Measurements from ENCODE around the gene TMEM38B. TPM values are rescaled to one million over a fixed set of nuclear protein-coding genes. Genes with fewer than 3 reads are reported as not detected.

The TMEM38B gene
- total and polyA plus RNA-seq, 4 donors = 12.0 to 14.6 (median 14.2) TPM

DNA sequence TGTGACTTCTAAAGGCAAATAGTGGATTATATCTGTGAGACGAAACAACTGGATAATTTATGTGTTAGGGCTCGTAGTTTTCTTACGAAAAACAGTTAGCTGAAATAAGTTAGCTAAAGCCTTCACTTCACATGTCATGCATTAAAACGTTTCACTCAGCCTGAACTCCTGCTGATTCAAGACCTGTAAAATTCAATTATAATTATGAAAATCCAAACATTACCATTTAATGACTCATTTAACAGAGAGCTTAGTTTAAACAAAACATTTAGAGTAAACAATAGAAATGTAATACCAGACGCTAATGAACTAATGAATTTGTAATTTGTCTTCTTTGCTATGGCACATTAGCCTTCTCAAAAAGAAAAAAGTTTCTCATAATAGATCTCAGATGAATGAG lies 30.4 kb upstream of the TMEM38B start:
- DNase-seq (ENCODE audit: low read depth in 4 of 6, low spot score in 6 of 6) = peak in 1 of 6 donors; percentile 51
- no peaks in the 10 kb centered on the region for H3K9me3 ChIP-seq (ENCODE audit: control insufficient read depth, insufficient read depth, low read length)
- H3K27ac ChIP-seq (ENCODE audit: low read depth, low read length) = no peak overlapping the region
- WGBS (ENCODE audit: insufficient coverage) = no CpG with 5 or more reads among the region's 5 CpGs
- H3K27me3 ChIP-seq (ENCODE audit: control insufficient read depth, insufficient read depth, low read length) = no peaks in the 10 kb centered on the region
- no peaks in the 10 kb centered on the region for H3K36me3 ChIP-seq (ENCODE audit: control insufficient read depth, insufficient read depth, low read length)
- no peaks in the 10 kb centered on the region for H3K4me1 ChIP-seq (ENCODE audit: control insufficient read depth, insufficient read depth, low read length)
- no peak overlapping the region for H3K4me3 ChIP-seq (ENCODE audit: low read depth, low read length)

GRCh38 chr9:105667867-105668266 lies 26.5 kb upstream of the TMEM38B start:
- 23% methylated on average over 3 of the region's 4 CpGs for WGBS (ENCODE audit: insufficient coverage)
- Histone ChIP-seq H3K4me3 (ENCODE audit: low read depth, low read length) (no peak overlapping the region), H3K27ac (ENCODE audit: low read depth, low read length) (no peak overlapping the region)

GRCh38 chr9:105670315-105670714 lies 24.0 kb upstream of the TMEM38B start:
- Histone ChIP-seq H3K9me3 (ENCODE audit: control insufficient read depth, insufficient read depth, low read length) (no peaks in the 10 kb centered on the region), H3K27ac (ENCODE audit: low read depth, low read length) (no peak overlapping the region), H3K36me3 (ENCODE audit: control insufficient read depth, insufficient read depth, low read length) (no peaks in the 10 kb centered on the region), H3K4me3 (ENCODE audit: low read depth, low read length) (no peak overlapping the region), H3K27me3 (ENCODE audit: control insufficient read depth, insufficient read depth, low read length) (no peaks in the 10 kb centered on the region), H3K4me1 (ENCODE audit: control insufficient read depth, insufficient read depth, low read length) (no peaks in the 10 kb centered on the region)
- WGBS (ENCODE audit: insufficient coverage) = 44% methylated on average over 1 of the region's 3 CpGs
- DNase-seq (ENCODE audit: low read depth in 4 of 6, low spot score in 6 of 6) = no peak

More at GRCh38 chr9:105667867-105668266, 26.5 kb upstream of the TMEM38B start:
- no peaks in the 10 kb centered on the region for H3K9me3 ChIP-seq (ENCODE audit: control insufficient read depth, insufficient read depth, low read length)
- no peaks in the 10 kb centered on the region for H3K4me1 ChIP-seq (ENCODE audit: control insufficient read depth, insufficient read depth, low read length)
- H3K27me3 ChIP-seq (ENCODE audit: control insufficient read depth, insufficient read depth, low read length) = no peaks in the 10 kb centered on the region
- H3K36me3 ChIP-seq (ENCODE audit: control insufficient read depth, insufficient read depth, low read length) = no peaks in the 10 kb centered on the region
- DNase-seq (ENCODE audit: low read depth in 4 of 6, low spot score in 6 of 6) = no peak

- Histone ChIP-seq H3K4me1 (ENCODE audit: control insufficient read depth, insufficient read depth, low read length) (no peaks in the 10 kb centered on the region), H3K4me3 (ENCODE audit: low read depth, low read length) (no peak overlapping the region), H3K9me3 (ENCODE audit: control insufficient read depth, insufficient read depth, low read length) (no peaks in the 10 kb centered on the region), H3K36me3 (ENCODE audit: control insufficient read depth, insufficient read depth, low read length) (no peaks in the 10 kb centered on the region), H3K27ac (ENCODE audit: low read depth, low read length) (no peak overlapping the region), H3K27me3 (ENCODE audit: control insufficient read depth, insufficient read depth, low read length) (no peaks in the 10 kb centered on the region)
- DNase-seq (ENCODE audit: low read depth in 4 of 6, low spot score in 6 of 6) = no peak
- WGBS (ENCODE audit: insufficient coverage) = no CpG with 5 or more reads among the region's 3 CpGs
Observed at GRCh38 chr9:105670775-105671174, 23.6 kb upstream of the TMEM38B start.

DNA sequence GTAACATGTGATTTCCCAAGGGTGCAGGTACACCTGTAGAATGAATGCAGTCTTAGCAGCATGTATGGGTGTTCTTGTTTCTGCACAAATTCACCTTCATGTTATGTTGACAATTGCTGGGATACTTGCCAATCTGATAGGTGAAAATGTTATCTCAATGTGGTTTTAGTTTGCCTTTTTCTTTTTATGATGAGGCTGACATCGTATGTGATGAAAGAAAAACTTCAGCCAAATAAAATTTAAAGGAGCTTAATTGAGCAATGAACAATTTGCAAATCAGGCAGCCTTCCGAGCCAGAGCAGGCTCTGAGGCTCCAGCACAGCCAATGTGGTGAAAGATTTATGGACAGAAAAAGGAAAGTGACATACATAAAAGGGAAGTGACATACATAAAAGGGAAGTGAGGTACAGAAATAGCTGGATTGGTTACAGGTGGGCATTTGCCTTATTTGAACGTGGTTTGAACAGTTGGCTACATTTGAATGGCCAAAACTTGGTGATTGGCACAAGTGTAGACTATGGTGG lies 21.6 kb upstream of the TMEM38B start:
- no peaks in the 10 kb centered on the region for H3K36me3 ChIP-seq (ENCODE audit: control insufficient read depth, insufficient read depth, low read length)
- H3K27me3 ChIP-seq (ENCODE audit: control insufficient read depth, insufficient read depth, low read length) = no peaks in the 10 kb centered on the region
- no peaks in the 10 kb centered on the region for H3K4me1 ChIP-seq (ENCODE audit: control insufficient read depth, insufficient read depth, low read length)
- H3K4me3 ChIP-seq (ENCODE audit: low read depth, low read length) = no peak overlapping the region
- H3K9me3 ChIP-seq (ENCODE audit: control insufficient read depth, insufficient read depth, low read length) = no peaks in the 10 kb centered on the region
- WGBS (ENCODE audit: insufficient coverage) = 67% methylated on average over 2 of the region's 3 CpGs
- no peak overlapping the region for H3K27ac ChIP-seq (ENCODE audit: low read depth, low read length)
- no peak for DNase-seq (ENCODE audit: low read depth in 4 of 6, low spot score in 6 of 6)

DNA sequence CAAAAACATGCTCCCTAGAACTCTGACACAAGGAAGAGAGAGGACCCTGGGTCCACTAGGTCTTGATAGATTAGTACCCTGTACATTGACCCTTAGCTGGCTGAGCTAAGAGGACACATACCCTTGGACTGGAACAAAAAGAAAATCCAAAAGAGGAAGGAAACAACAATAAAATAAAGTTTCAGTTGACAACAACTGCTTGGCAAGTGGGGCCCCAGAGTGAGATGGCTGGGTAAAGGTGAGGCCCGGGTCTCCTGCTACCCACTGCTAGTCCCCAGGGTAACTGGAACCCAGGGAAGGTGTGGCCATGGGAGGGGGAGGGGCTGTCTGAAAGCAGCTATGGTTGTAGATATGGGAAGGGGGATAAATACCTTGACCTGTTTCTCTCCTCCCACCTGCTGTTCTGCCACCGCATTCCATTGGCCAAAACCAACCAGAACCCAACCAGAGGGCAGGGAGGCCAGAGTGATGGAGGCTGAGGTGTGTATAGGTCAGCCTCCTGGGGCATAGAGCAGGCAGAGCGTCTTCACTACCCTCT lies 20.4 kb upstream of the TMEM38B start:
- no peaks in the 10 kb centered on the region for H3K9me3 ChIP-seq (ENCODE audit: control insufficient read depth, insufficient read depth, low read length)
- H3K27ac ChIP-seq (ENCODE audit: low read depth, low read length) = no peak overlapping the region
- 70% methylated on average over 1 of the region's 3 CpGs for WGBS (ENCODE audit: insufficient coverage)
- no peak for DNase-seq (ENCODE audit: low read depth in 4 of 6, low spot score in 6 of 6)
- H3K36me3 ChIP-seq (ENCODE audit: control insufficient read depth, insufficient read depth, low read length) = no peaks in the 10 kb centered on the region
- H3K4me1 ChIP-seq (ENCODE audit: control insufficient read depth, insufficient read depth, low read length) = no peaks in the 10 kb centered on the region
- no peaks in the 10 kb centered on the region for H3K27me3 ChIP-seq (ENCODE audit: control insufficient read depth, insufficient read depth, low read length)
- H3K4me3 ChIP-seq (ENCODE audit: low read depth, low read length) = no peak overlapping the region

DNA sequence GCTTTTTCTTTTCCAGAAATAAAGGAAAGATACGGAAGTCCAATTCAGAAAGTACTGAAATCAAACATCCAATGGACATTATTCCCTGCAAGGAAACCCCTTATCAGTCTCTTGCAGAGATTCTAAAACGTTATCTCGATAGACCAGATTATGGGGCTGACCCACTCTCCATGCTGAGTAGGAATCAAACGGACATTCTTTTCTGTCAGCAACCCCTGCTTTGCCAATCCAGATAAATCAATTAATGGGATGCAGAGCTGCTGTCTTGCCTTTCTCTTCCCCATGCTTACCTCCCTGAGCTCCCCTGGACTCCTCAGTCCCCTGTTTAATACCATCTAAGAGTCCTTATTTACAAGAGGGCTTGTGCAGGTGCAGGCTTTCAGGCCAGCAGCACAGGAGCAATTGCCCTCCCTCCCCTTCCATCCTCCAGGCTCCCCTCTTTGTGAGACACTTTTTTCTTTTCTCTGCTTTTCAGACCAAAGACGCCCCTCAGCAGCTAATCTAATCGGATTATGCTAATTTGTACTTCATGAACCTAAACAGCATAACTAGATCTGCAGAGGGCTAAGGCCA lies 17.9 kb upstream of the TMEM38B start:
- WGBS (ENCODE audit: insufficient coverage) = 53% methylated on average over 5 of the region's 6 CpGs
- no peak for DNase-seq (ENCODE audit: low read depth in 4 of 6, low spot score in 6 of 6)
- no peak overlapping the region for H3K4me3 ChIP-seq (ENCODE audit: low read depth, low read length)
- H3K27me3 ChIP-seq (ENCODE audit: control insufficient read depth, insufficient read depth, low read length) = no peaks in the 10 kb centered on the region
- no peaks in the 10 kb centered on the region for H3K36me3 ChIP-seq (ENCODE audit: control insufficient read depth, insufficient read depth, low read length)
- no peaks in the 10 kb centered on the region for H3K9me3 ChIP-seq (ENCODE audit: control insufficient read depth, insufficient read depth, low read length)
- no peak overlapping the region for H3K27ac ChIP-seq (ENCODE audit: low read depth, low read length)
- H3K4me1 ChIP-seq (ENCODE audit: control insufficient read depth, insufficient read depth, low read length) = no peaks in the 10 kb centered on the region

DNA sequence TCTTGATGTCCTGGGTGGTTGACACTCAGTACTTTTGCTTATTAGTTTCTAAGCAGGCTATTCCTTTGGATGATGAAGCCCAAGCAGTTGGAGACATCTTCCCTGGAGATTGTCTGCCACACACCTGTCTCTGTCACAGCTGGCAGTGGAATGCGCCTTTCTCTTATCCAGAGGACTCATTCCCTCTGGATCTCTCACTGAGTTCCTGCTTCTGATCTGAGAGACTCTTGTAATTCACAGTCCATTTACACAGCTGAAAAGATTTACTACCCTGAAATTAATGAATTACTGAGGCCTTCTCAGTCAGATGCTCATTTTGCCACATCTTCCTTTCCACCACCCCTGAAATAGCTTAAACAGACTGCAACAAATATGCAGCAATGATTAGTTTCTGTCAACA lies 16.2 kb upstream of the TMEM38B start:
- H3K9me3 ChIP-seq (ENCODE audit: control insufficient read depth, insufficient read depth, low read length) = no peaks in the 10 kb centered on the region
- H3K27me3 ChIP-seq (ENCODE audit: control insufficient read depth, insufficient read depth, low read length) = no peaks in the 10 kb centered on the region
- WGBS (ENCODE audit: insufficient coverage) = 100% methylated on average over 1 of the region's 1 CpG
- H3K27ac ChIP-seq (ENCODE audit: low read depth, low read length) = no peak overlapping the region
- no peaks in the 10 kb centered on the region for H3K36me3 ChIP-seq (ENCODE audit: control insufficient read depth, insufficient read depth, low read length)
- DNase-seq (ENCODE audit: low read depth in 4 of 6, low spot score in 6 of 6) = no peak
- H3K4me3 ChIP-seq (ENCODE audit: low read depth, low read length) = no peak overlapping the region
- H3K4me1 ChIP-seq (ENCODE audit: control insufficient read depth, insufficient read depth, low read length) = no peaks in the 10 kb centered on the region

DNA sequence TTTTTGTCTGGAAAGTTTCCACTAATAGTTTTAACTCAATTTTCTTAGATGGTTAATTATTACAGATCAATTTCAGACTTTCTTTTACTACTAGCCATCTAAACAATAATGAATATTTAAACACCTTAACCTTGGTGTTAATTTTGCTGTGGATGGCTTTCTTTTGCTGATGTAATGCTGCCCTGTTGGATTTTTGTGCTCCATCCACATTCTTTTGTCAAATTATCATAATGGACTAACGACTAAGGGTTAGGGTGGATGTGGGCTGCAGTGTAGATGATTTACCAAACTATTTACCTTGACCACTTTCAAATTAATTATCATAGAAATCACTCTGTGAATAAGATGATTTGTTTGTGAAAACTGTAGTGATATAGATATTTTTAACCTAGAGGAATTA lies 15.6 kb upstream of the TMEM38B start:
- Histone ChIP-seq H3K9me3 (ENCODE audit: control insufficient read depth, insufficient read depth, low read length) (no peaks in the 10 kb centered on the region), H3K4me3 (ENCODE audit: low read depth, low read length) (no peak overlapping the region), H3K36me3 (ENCODE audit: control insufficient read depth, insufficient read depth, low read length) (no peaks in the 10 kb centered on the region), H3K27me3 (ENCODE audit: control insufficient read depth, insufficient read depth, low read length) (no peaks in the 10 kb centered on the region), H3K4me1 (ENCODE audit: control insufficient read depth, insufficient read depth, low read length) (no peaks in the 10 kb centered on the region), H3K27ac (ENCODE audit: low read depth, low read length) (no peak overlapping the region)
- DNase-seq (ENCODE audit: low read depth in 4 of 6, low spot score in 6 of 6) = no peak
- no CpG with 5 or more reads among the region's 1 CpG for WGBS (ENCODE audit: insufficient coverage)
